ENCODE data around the gene UGP2.

The UGP2 gene

GRCh38 chr2:63882395-63883105, 40.9 kb downstream of the UGP2 start:
- Histone ChIP-seq H3K4me1 (no peaks in the 10 kb centered on the region), H3K27ac (no peak overlapping the region), H3K4me3 (ENCODE audit: low read depth, low read length) (no peak overlapping the region), H2AFZ (no peak overlapping the region), H3K27me3 (ENCODE audit: control insufficient read depth, insufficient read depth, low read length) (no peaks in the 10 kb centered on the region), H3K79me2 (peaks cover 3% of the 10 kb centered on the region), H3K36me3 (ENCODE audit: control insufficient read depth, insufficient read depth, low read length) (no peaks in the 10 kb centered on the region), H3K9me3 (ENCODE audit: control insufficient read depth, low read length) (no peaks in the 10 kb centered on the region), H3K4me2 (ENCODE audit: low read length) (no peak overlapping the region), H3K9ac (no peak overlapping the region)
- TF ChIP-seq CTCF (IDR thresholded peaks at IDR 0.05), result no peak

- TF ChIP-seq CTCF (IDR thresholded peaks at IDR 0.05), result no peak
- H3K36me3 ChIP-seq (ENCODE audit: control insufficient read depth, insufficient read depth, low read length), result no peaks in the 10 kb centered on the region
- H3K4me2 ChIP-seq (ENCODE audit: low read length), result no peak overlapping the region
- H3K27ac ChIP-seq, result no peak overlapping the region
- H3K4me3 ChIP-seq (ENCODE audit: low read depth, low read length), result no peak overlapping the region
- H3K4me1 ChIP-seq, result peaks cover 5% of the 10 kb centered on the region
- peaks cover under 1% of the 10 kb centered on the region for H3K79me2 ChIP-seq
- H2AFZ ChIP-seq, result no peak overlapping the region
- no peaks in the 10 kb centered on the region for H3K27me3 ChIP-seq (ENCODE audit: control insufficient read depth, insufficient read depth, low read length)
- H3K9ac ChIP-seq, result no peak overlapping the region
- no peaks in the 10 kb centered on the region for H3K9me3 ChIP-seq (ENCODE audit: control insufficient read depth, low read length)
Observed at GRCh38 chr2:63886445-63886844, 44.7 kb downstream of the UGP2 start.

GRCh38 chr2:63888053-63888452, 46.4 kb downstream of the UGP2 start:
- H2AFZ ChIP-seq, result no peak overlapping the region
- H3K79me2 ChIP-seq, result no peaks in the 10 kb centered on the region
- peaks cover 5% of the 10 kb centered on the region for H3K4me1 ChIP-seq
- H3K27me3 ChIP-seq (ENCODE audit: control insufficient read depth, insufficient read depth, low read length), result no peaks in the 10 kb centered on the region
- no peaks in the 10 kb centered on the region for H3K36me3 ChIP-seq (ENCODE audit: control insufficient read depth, insufficient read depth, low read length)
- no peaks in the 10 kb centered on the region for H3K9me3 ChIP-seq (ENCODE audit: control insufficient read depth, low read length)
- no peak overlapping the region for H3K4me3 ChIP-seq (ENCODE audit: low read depth, low read length)
- no peak overlapping the region for H3K4me2 ChIP-seq (ENCODE audit: low read length)
- H3K27ac ChIP-seq, result no peak overlapping the region
- H3K9ac ChIP-seq, result no peak overlapping the region
- no peak for TF ChIP-seq CTCF (IDR thresholded peaks at IDR 0.05)

- Histone ChIP-seq H3K27ac (no peak overlapping the region), H3K27me3 (ENCODE audit: control insufficient read depth, insufficient read depth, low read length) (no peaks in the 10 kb centered on the region), H3K79me2 (no peaks in the 10 kb centered on the region), H3K4me1 (peaks cover 5% of the 10 kb centered on the region), H3K36me3 (ENCODE audit: control insufficient read depth, insufficient read depth, low read length) (no peaks in the 10 kb centered on the region), H3K4me2 (ENCODE audit: low read length) (no peak overlapping the region), H3K9me3 (ENCODE audit: control insufficient read depth, low read length) (no peaks in the 10 kb centered on the region), H3K9ac (no peak overlapping the region), H2AFZ (no peak overlapping the region), H3K4me3 (ENCODE audit: low read depth, low read length) (no peak overlapping the region)
- TF ChIP-seq CTCF (IDR thresholded peaks at IDR 0.05), result peak; percentile 88
Observed at GRCh38 chr2:63888490-63889402, 47.0 kb downstream of the UGP2 start.
